GM18909 (cell line): ENCODE measurements around the gene RAD23B.

Experiments
- ATAC-seq: cut with Tn5 transposase; IDR thresholded peaks from one replicate; pipeline ENCODE4 v1.9.1; 2021; ENCODE audit warnings: mild to moderate bottlenecking; ENCODE audit not compliant: unreplicated experiment, poor library complexity

The RAD23B gene

GRCh38 chr9:107330420-107330819, 47.3 kb downstream of the RAD23B start:
- ATAC-seq = no peak

- ATAC-seq = no peak
Measured at GRCh38 chr9:107332883-107333282, 49.8 kb downstream of the RAD23B start.

- no peak for ATAC-seq
Measured at GRCh38 chr9:107333363-107333762, 50.3 kb downstream of the RAD23B start.

GRCh38 chr9:107334103-107334776, 51.2 kb downstream of the RAD23B start:
- ATAC-seq = no peak

GRCh38 chr9:107335331-107335730, 52.3 kb downstream of the RAD23B start:
- ATAC-seq = no peak

GRCh38 chr9:107336718-107337360, 53.8 kb downstream of the RAD23B start:
- no peak for ATAC-seq

- no peak for ATAC-seq
Measured at GRCh38 chr9:107337676-107338590, 54.9 kb downstream of the RAD23B start.

- no peak for ATAC-seq
Measured at GRCh38 chr9:107338911-107339659, 56.0 kb downstream of the RAD23B start.

GRCh38 chr9:107340920-107341632, 58.0 kb downstream of the RAD23B start:
- ATAC-seq = peak; percentile 80

- ATAC-seq = no peak
Measured at GRCh38 chr9:107342476-107343161, 59.5 kb downstream of the RAD23B start.

GRCh38 chr9:107345327-107345726, 62.2 kb downstream of the RAD23B start:
- ATAC-seq = no peak

- no peak for ATAC-seq
Measured at GRCh38 chr9:107348836-107349235, 65.8 kb downstream of the RAD23B start.

GRCh38 chr9:107350443-107350842, 67.4 kb downstream of the RAD23B start:
- no peak for ATAC-seq

GRCh38 chr9:107351382-107352045, 68.4 kb downstream of the RAD23B start:
- no peak for ATAC-seq

- no peak for ATAC-seq
Measured at GRCh38 chr9:107355394-107355793, 72.3 kb downstream of the RAD23B start.

GRCh38 chr9:107358986-107359385, 75.9 kb downstream of the RAD23B start:
- ATAC-seq = no peak

- no peak for ATAC-seq
Measured at GRCh38 chr9:107360098-107360497, 77.0 kb downstream of the RAD23B start.

- no peak for ATAC-seq
Measured at GRCh38 chr9:107361816-107362215, 78.7 kb downstream of the RAD23B start.
